Neuron (in vitro differentiated cells): ENCODE measurements around the gene TPRKB.
"Not testable (repeated sequence)": the region's sequence is repeated elsewhere in the genome, so short reads cannot be mapped to it uniquely, and the experiment has no call there.

Experiments used
- H2AFZ ChIP-seq: one replicate; pipeline ENCODE4 v1.6.1; 2013; ENCODE audit warnings: low read depth, mild to moderate bottlenecking, inconsistent platforms, low read length, moderate library complexity
- H3K27me3 ChIP-seq: one replicate; pipeline ENCODE4 v1.6.1; 2013; ENCODE audit warnings: low read length; ENCODE audit not compliant: insufficient read depth
- H3K36me3 ChIP-seq: one replicate; pipeline ENCODE4 v1.6.1; 2013; ENCODE audit warnings: low read length; ENCODE audit not compliant: insufficient read depth
- H3K4me1 ChIP-seq: one replicate; pipeline ENCODE4 v1.6.1; 2013; ENCODE audit warnings: low read length; ENCODE audit not compliant: insufficient read depth
- H3K4me3 ChIP-seq: 2 replicates; pipeline ENCODE4 v1.5.1; 2013; ENCODE audit warnings: mild to moderate bottlenecking, low read length, moderate library complexity
- H3K9me3 ChIP-seq: one replicate; pipeline ENCODE4 v1.6.1; 2013; ENCODE audit warnings: low read length

TPRKB gene

DNA sequence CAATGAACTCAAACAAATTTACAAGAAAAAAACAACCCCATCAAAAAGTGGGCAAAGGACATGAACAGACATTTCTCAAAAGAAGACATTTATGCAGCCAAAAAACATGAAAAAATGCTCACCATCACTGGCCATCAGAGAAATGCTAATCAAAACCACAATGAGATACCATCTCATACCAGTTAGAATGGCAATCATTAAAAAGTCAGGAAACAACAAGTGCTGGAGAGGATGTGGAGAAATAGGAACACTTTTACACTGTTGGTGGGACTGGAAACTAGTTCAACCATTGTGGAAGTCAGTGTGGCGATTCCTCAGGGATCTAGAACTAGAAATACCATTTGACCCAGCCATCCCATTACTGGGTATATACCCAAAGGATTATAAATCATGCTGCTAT is 10.5 kb downstream of the TPRKB start:
- H3K4me1 ChIP-seq, H3K4me3 ChIP-seq, H2AFZ ChIP-seq, H3K9me3 ChIP-seq, H3K27me3 ChIP-seq: not testable (repeated sequence)
- H3K36me3 ChIP-seq: peaks cover 28% of the 10 kb centered on the region

DNA sequence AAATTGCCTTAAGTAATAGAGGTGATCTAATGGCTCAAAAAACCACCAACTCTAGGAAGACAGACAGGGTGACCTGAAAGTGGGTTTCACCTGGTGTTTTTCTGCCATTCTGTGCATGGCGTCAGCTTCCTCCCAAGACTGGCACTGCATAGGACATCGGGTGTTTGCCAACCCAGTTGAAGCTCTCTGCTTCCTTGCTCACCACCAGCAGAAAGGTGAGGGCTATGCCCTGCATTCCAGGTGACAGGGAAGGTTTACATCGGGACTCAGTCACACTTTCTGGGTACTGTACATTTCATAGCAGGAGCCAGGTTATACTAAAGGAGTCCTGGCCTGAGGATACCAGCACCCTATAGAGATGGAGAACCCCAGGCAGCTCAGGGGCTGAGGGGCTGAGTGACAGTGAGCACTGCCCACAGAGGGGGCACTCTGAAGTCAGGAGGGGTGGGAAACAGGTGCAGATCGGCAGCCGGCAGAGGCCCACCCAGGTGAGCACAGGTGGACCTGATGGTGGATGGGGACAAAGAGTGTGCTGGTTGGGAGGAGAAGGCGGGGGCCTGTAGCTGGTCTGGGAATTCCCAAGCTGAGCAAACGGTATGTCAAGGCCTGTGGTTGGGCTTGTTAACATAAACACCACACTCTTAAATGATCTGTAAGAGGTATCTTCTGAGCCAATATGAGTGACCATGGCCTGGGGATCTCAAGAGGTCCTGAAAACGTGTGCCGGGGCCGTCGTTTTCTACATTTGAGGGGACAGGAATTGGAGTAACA is 18.1 kb downstream of the TPRKB start:
- H3K9me3 ChIP-seq: peaks cover 3% of the 10 kb centered on the region
- no peaks in the 10 kb centered on the region for H3K27me3 ChIP-seq
- H2AFZ ChIP-seq: no peak overlapping the region
- no peaks in the 10 kb centered on the region for H3K36me3 ChIP-seq
- H3K4me3 ChIP-seq: no peak overlapping the region
- H3K4me1 ChIP-seq: no peaks in the 10 kb centered on the region

DNA sequence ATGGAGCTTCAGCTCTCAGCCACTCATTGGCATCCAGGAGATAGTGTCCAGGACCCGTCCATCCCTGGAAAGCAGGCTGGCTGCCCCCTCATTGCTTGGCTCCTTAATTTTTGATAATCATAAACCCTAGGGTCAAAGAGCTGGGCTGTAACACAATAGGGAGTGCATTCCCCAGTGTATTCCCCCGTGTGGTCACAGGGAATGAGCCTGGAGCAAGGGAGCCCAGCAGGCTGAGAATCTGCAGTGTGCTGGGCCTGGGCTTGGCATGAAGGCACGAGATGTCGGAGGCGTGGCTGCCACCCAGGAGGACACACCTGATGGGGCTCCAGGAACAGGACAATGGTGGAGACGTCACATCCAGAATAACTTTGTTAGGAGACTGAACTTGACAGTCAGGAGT is 18.7 kb downstream of the TPRKB start:
- Histone ChIP-seq H3K4me1 (no peaks in the 10 kb centered on the region), H3K36me3 (no peaks in the 10 kb centered on the region), H3K4me3 (no peak overlapping the region), H2AFZ (no peak overlapping the region), H3K9me3 (peaks cover 3% of the 10 kb centered on the region), H3K27me3 (no peaks in the 10 kb centered on the region)

DNA sequence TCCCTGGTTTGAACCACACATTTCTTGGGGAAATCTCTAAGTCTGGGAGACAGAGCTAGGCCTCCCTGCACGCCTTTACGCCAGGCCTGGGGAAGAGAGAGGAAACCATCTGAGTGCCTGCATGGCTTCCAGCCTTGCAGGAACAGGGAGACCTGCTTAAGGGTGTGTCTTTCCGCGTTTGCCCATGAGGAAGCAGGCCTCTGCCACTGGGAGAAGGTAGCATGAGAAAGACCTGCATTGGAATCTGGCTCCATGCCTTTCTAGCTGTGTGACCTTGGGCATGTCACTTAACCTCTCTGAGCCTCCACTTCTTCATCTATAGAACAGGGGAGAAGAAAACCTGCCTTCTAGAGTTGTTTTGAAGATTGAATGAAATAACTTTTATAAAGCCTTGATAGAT is 19.4 kb downstream of the TPRKB start:
- H3K4me3 ChIP-seq, H3K27me3 ChIP-seq: not testable (repeated sequence)

DNA sequence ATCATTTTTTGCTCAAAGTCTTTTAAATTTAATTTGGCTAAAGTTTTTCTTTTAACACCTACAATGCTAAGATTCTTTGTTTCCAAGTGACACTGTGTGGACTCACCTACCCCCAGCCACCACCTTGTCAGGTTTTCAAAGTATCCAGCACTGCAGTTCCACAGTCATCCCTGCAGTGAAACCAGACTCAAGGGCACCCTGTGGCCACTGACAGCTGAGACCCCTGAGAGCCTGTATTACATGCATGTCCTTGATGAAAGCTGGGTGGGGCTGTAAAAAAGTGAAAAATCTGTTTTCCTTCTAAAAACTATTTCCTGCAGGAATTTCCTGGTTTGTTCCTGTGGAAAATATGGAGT is 19.9 kb downstream of the TPRKB start:
- no peaks in the 10 kb centered on the region for H3K27me3 ChIP-seq

More for the DNA sequence above, 19.4 kb downstream of the TPRKB start:
- H3K9me3 ChIP-seq, H3K4me1 ChIP-seq, H2AFZ ChIP-seq, H3K36me3 ChIP-seq: not testable (repeated sequence)

DNA sequence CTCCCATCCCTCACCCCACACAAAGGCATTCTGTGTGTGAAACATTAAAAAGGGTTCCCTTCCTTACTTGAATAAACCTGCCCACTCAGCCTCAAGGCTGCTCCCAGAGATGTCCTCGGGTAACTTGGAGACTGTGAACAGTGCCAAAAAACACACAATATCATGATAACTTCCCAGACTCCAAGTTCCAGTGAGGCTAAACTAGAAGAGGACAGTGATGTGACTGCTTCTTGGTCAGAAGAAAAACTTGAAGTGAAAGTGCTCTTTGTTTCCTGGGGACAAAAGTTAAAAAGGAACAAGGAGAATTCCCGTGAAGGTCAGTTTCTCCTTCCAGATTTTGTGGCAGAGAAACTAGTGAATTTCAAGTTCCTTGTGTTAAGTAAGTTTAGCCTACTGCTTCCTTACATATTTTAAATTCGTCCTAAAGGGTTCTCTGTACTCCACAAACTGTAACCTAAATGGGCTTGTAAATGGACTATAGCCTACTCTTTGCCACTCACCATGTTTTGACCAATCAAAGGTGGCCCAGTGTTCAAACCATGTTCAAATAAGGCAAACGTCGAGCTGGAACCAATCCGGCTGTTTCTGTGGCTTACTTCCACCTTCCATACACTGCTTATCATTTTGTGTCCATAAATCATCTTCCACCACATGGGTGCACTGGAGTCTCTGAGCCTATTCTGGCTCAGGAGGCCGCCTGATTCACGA is 20.4 kb downstream of the TPRKB start:
- Histone ChIP-seq H2AFZ (no peak overlapping the region), H3K9me3 (peaks cover 3% of the 10 kb centered on the region), H3K4me1 (no peaks in the 10 kb centered on the region), H3K36me3 (no peaks in the 10 kb centered on the region), H3K27me3 (no peaks in the 10 kb centered on the region), H3K4me3 (no peak overlapping the region)

More for the DNA sequence above, 19.9 kb downstream of the TPRKB start:
- H2AFZ ChIP-seq: no peak overlapping the region
- H3K4me1 ChIP-seq: no peaks in the 10 kb centered on the region
- peaks cover 3% of the 10 kb centered on the region for H3K9me3 ChIP-seq
- no peaks in the 10 kb centered on the region for H3K36me3 ChIP-seq
- H3K4me3 ChIP-seq: no peak overlapping the region

DNA sequence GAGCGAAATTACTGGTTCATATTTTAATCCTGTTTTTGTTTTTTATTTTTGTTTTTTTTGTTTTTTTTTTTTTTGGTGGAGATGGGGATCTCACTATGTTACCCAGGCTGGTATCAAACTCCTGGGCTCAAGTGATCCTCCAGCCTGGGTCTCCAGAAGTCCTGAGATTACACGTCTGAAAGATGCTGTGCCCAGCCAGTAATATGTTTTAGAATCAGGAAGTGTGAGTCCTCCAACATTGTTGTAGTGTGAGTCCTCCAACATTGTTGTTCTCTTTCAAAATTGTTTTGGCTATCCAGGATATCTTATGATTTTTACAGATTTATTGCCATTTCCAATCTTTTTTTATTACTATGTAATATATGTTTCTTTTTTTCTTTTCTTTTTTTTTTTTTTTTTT is 23.1 kb downstream of the TPRKB start:
- peaks cover 3% of the 10 kb centered on the region for H3K27me3 ChIP-seq
- H3K9me3 ChIP-seq: no peaks in the 10 kb centered on the region
- no peaks in the 10 kb centered on the region for H3K4me1 ChIP-seq
- no peak overlapping the region for H2AFZ ChIP-seq
- no peaks in the 10 kb centered on the region for H3K36me3 ChIP-seq
- H3K4me3 ChIP-seq: no peak overlapping the region

DNA sequence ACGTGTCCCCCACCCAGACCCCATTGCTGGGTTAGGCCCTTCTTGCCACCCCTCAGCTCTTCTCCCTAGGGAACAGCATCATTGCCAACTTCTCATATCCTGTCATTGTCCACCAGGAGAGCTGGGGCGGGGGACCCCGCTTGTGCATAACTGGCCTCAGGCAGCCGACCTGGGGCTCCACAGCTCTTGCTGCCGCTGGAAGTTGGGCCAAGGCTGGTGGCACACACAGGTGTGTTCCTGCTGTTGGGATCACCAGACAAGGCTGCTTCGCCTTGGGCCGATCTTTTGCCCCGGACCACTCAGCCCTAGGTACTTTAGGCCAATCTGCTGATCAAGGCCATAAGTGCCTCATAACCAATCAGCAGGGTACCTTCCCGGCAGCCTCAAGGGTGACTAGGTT is 28.6 kb downstream of the TPRKB start:
- no peaks in the 10 kb centered on the region for H3K9me3 ChIP-seq
- no peaks in the 10 kb centered on the region for H3K36me3 ChIP-seq
- no peak overlapping the region for H3K4me3 ChIP-seq
- no peaks in the 10 kb centered on the region for H3K4me1 ChIP-seq
- H3K27me3 ChIP-seq: peaks cover 10% of the 10 kb centered on the region
- no peak overlapping the region for H2AFZ ChIP-seq

DNA sequence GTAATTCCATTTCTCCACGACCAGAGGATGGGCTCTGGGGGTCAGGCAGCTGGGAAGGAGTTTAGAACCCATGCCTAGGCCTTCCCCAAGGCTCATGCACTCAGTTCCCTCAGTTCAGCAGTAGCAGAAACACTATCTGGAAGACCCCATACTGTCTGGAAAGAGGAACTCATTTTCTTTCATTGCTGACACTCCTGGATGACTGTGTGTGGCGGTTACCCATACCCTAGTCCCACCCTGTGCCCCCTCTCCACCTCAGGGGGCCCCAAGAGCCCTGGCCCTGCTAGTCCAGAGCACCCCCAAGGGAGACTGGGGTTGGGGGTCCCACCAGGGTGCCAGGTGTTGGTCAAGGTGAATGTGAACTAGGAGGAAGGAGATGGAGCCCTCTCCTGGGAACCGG is 29.5 kb downstream of the TPRKB start:
- Histone ChIP-seq H3K9me3 (no peaks in the 10 kb centered on the region), H3K4me1 (no peaks in the 10 kb centered on the region), H3K27me3 (peaks cover 10% of the 10 kb centered on the region), H3K36me3 (no peaks in the 10 kb centered on the region), H3K4me3 (no peak overlapping the region), H2AFZ (no peak overlapping the region)

DNA sequence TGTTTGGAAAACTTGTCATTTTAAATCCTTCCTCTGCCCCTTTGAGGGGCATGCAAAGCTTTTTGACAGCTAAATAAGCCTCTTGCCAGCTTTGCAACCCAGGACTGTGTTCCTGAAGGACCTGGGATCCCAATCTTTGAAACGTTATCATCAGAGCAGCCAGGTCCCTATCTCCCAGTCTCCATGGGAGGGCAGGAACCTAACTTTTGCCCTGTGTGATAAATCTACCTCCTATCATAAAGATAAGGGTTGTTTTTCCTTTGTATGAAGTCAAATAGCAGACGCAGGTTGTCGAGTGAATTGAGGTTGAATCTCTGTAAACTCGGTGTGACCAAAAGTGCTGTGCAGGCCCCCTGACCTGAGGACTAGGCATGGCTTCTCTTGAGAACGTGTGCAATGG is 30.1 kb downstream of the TPRKB start:
- no peaks in the 10 kb centered on the region for H3K9me3 ChIP-seq
- no peak overlapping the region for H2AFZ ChIP-seq
- no peaks in the 10 kb centered on the region for H3K36me3 ChIP-seq
- no peaks in the 10 kb centered on the region for H3K4me1 ChIP-seq
- H3K27me3 ChIP-seq: peaks cover 10% of the 10 kb centered on the region
- H3K4me3 ChIP-seq: no peak overlapping the region

DNA sequence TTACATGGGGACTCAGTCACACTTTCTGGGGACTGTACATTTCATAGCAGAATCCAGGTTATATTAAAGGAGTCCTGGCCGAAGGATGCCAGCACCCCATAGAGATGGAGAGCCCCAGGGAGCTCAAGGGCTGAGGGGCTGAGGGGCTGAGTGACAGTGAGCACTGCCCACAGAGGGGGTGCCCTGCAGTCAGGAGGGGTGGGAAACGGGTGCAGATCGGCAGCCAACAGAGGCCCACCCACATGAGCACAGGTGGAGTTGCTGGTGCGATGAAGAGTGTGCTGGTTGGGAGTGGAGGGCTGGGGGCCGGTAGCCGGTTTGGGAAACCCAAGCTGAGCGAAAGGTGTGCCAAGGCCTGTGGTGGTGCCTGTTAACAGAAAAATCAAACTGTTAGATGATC is 32.1 kb downstream of the TPRKB start:
- Histone ChIP-seq H3K27me3 (peaks cover 10% of the 10 kb centered on the region), H3K4me1 (no peaks in the 10 kb centered on the region), H2AFZ (no peak overlapping the region), H3K9me3 (no peaks in the 10 kb centered on the region), H3K4me3 (no peak overlapping the region), H3K36me3 (no peaks in the 10 kb centered on the region)

DNA sequence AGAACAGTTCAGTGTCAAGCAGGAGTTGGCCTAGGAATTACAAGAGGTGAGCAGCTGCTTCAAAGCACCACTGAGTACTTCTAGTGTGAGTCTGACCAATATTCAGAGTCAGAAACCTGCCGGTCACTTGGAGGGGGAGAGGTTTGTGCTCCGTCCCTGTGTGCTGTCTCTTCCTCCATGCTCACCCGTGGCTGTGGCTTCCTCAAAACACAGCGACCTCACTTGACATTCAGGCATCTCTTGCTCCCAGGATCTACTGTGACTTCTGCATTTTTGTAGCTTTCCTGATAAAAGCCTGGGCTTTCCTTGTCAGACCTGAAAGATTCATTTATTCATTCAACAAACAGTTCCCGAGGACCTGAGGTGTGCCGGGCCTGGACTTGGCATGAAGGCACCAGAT is 32.9 kb downstream of the TPRKB start:
- H3K27me3 ChIP-seq: peaks cover 7% of the 10 kb centered on the region
- H3K36me3 ChIP-seq: no peaks in the 10 kb centered on the region
- H2AFZ ChIP-seq: no peak overlapping the region
- no peaks in the 10 kb centered on the region for H3K9me3 ChIP-seq
- H3K4me3 ChIP-seq: no peak overlapping the region
- no peaks in the 10 kb centered on the region for H3K4me1 ChIP-seq

DNA sequence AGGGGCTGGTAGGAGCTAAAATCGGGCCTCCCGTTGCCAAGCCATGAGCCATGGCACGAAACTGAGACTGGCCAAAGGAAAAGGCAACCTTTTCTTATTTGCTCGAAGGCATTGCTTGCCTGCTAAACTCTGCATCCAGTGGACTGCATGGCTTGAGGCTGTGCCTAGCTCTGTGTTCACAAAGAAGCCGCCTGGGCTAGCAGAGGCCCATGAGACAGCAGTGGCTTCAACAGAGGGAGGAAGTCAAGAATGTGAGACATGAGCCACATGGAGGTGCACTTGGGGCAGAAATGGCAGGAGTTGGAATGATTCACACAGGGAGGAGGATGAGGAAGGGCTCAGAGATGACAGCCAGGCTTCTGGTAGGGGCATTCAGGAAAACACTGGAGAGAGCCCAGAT is 33.5 kb downstream of the TPRKB start:
- peaks cover 7% of the 10 kb centered on the region for H3K27me3 ChIP-seq
- H3K9me3 ChIP-seq: peaks cover under 1% of the 10 kb centered on the region
- no peaks in the 10 kb centered on the region for H3K4me1 ChIP-seq
- no peak overlapping the region for H2AFZ ChIP-seq
- H3K36me3 ChIP-seq: no peaks in the 10 kb centered on the region
- H3K4me3 ChIP-seq: no peak overlapping the region
